HG03457 (cell line): ENCODE results near the gene NTRK2.

Experiments
- ATAC-seq: cut with Tn5 transposase; IDR thresholded peaks from one replicate; pipeline ENCODE4 v1.9.1; 2021; ENCODE audit warnings: moderate number of reproducible peaks; ENCODE audit not compliant: unreplicated experiment

The NTRK2 gene

GRCh38 chr9:84928419-84928818, 258.9 kb downstream of the NTRK2 start:
- no peak for ATAC-seq

DNA sequence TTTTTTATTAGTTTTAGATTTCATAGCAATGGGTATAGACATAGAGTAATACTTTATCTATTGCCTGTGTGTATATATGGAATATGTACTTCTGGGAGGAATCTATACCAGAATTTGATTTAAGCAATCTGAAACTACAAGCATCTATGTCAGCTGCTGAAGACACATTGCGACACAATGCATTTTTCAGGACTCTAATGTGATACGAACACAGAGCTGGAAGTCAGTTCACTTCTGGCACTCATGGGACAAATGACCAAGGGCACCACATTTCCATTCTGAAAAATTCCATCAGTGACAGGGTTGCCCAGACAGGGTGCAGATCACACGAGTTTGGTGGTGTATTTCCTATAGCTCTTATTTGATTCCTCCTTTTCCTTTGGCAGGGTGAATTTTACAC, 259.5 kb downstream of the NTRK2 start:
- ATAC-seq = no peak

GRCh38 chr9:84932915-84933527, 263.5 kb downstream of the NTRK2 start:
- ATAC-seq = no peak

DNA sequence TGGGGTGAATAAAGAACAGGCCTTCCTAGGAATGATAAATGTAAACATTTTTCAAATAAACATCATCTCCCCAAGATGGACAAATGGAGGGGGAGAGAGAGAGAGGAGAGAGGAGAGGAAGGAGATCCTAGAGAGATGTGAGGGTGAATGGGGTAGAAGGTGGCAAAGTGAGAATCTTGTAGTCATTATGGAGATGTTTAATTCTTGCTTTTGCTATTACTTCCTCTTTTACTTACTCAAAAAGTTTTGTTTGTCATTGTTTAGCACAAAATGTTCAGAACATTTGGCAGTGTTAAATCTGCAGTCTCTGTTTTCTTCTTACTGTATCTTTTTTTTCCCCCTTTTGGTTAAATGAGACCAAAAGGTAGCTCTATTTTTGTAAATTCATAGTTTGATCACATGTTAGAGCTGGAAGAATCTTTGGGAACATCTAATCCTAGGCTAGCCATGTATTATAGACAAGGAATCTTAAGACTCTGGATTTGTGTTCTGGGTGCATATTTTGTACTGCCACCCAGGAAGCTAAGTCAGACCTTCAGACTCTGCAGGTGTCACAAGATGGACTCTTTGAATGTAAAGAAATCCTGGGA, 266.1 kb downstream of the NTRK2 start:
- ATAC-seq = no peak

- no peak for ATAC-seq
These were observed 267.7 kb downstream of the NTRK2 start for GRCh38 chr9:84937180-84937579.

DNA sequence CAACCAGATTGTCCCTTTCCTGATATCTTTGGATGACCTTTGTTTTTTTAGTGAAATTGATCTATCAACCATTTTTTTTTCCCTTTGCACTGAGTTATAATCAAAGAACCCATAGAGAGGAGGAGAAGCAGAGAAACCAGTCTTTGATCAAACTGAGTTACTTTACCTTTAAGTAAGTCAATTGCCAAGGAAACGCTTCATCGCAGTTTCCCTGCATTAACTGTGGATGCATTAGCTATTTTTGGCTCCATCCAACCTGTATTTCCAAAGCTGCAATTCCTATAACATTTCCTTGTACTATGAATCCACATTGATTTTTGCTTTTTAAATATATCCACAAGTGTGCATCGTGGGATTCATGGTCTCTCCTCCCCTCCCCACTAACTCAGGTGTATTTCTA, 268.1 kb downstream of the NTRK2 start:
- no peak for ATAC-seq

GRCh38 chr9:84939774-84940173, 270.2 kb downstream of the NTRK2 start:
- ATAC-seq = no peak

DNA sequence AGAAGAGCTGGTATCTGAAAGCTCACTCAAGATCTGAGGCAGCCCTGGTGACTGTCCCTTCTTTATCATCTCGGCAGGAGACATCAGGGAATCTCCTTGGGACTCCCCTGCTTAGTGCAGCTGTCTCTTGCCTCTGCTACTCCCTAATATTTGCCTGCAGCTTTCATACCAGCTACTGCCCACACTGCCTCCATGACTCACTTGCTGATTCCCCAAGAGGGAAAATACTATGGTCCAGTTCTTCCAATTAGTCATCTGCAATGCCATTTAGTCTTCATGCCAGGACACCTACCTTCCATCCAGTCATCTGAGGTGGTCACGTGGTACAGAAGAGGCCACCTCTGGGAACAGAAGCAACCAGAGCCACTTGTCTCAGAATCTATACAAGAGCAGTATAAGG, 270.8 kb downstream of the NTRK2 start:
- ATAC-seq = no peak

DNA sequence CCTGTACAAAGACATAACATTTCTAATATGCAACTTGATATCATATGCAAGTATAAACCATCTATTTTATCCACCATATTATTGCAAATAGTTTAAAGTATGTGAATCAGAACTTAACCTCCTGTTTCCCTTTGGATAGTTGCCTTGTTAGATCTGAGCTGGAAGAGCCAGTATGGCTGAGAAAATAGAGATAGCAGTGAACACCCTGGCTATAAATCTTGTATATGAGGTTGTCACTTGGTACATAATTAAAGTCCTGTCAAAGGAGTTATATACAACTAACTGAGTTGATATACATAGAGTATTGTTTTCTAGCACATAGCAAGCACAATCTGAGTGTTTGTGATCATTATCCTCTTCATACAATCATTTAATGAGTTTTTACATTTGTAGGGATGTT, 272.3 kb downstream of the NTRK2 start:
- no peak for ATAC-seq

DNA sequence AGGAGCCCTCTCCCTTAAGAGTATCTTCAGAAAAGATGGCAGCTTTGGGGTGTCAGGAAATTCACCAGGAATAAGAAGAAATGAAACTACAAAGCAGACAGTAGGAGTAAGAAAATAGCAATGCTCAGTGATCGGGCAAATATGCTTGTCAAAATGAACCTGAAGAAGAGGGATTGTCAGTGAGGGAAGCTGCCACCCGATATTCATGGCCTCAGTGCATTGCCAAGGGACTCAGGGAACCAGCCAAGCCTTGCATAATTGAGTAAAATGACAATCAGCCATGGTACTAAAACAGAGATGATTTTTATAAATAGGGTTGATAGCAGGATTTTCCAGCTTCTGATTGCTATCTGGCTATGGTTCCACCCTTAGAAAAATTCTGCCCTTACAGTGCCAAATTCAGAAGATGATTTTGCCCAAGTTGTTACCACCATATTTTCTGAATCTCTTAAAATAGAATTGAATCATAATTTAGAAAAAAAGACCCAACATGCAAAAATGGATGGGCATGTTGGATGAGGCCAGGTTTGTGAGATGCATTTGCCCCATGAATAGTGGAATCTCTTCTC, 274.0 kb downstream of the NTRK2 start:
- no peak for ATAC-seq

GRCh38 chr9:84945878-84946538, 276.5 kb downstream of the NTRK2 start:
- ATAC-seq = no peak

DNA sequence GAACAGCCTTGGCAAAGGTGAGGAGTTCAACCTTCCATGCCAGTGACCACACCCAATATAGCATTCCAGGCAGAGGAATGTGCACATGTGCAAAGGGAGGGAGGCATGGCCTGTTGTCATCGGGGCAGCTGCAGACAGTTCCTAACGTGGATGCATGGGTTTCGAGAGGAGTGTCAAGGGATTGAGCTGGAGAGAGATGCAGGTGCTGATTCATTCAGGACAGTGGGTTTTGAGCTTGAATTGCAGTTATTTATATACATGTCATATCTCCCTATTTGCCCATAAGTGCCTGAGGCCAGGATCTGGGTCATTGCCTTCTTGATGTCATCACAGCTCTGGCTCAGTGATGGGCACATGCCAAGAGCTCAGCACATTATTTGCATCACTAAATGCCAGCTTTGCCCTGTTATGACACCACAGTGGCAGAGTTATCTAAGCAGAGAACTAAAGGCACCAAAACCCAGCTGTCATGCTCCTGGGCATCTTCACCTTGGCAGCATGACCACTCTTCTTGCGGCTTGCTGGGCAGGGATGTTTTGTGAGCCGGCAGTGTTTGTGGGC, 278.0 kb downstream of the NTRK2 start:
- ATAC-seq = no peak

DNA sequence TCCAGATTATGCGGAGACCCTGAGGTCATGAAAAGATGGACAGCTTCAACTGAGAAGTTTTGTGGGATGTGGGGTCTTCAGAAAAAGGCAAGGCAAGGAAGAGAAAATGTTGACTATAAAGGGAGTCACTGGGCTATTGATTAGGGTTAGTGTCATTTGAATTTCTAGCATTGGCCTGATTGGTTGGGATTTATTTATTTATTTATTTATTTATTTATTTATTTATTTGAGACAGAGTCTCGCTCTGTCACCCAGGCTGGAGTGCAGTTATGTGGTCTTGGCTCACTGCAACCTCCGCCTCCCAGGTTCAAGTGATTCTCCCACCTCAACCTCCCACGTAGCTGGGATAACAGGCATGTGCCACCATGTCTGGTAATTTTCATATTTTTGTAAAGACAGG, 279.7 kb downstream of the NTRK2 start:
- no peak for ATAC-seq

DNA sequence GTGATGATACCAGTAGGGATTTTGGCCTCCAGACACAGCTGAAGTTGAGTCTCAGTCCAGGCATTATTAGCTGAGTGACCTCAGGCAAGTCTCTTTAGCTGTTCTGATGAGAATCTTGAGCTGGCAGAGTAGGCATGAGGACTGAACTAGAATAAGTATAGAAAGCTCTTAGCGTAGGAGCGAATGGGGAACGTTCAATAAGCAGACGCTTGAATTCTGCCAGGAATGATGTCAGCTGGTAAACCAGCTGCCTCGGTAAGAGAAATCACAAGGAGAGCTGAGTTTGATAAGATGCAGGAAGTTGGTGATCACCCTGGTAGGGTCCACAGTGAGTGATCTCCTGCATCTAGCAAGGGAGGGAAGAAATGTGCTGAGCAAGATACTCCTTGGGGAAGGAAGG, 280.4 kb downstream of the NTRK2 start:
- ATAC-seq = no peak

DNA sequence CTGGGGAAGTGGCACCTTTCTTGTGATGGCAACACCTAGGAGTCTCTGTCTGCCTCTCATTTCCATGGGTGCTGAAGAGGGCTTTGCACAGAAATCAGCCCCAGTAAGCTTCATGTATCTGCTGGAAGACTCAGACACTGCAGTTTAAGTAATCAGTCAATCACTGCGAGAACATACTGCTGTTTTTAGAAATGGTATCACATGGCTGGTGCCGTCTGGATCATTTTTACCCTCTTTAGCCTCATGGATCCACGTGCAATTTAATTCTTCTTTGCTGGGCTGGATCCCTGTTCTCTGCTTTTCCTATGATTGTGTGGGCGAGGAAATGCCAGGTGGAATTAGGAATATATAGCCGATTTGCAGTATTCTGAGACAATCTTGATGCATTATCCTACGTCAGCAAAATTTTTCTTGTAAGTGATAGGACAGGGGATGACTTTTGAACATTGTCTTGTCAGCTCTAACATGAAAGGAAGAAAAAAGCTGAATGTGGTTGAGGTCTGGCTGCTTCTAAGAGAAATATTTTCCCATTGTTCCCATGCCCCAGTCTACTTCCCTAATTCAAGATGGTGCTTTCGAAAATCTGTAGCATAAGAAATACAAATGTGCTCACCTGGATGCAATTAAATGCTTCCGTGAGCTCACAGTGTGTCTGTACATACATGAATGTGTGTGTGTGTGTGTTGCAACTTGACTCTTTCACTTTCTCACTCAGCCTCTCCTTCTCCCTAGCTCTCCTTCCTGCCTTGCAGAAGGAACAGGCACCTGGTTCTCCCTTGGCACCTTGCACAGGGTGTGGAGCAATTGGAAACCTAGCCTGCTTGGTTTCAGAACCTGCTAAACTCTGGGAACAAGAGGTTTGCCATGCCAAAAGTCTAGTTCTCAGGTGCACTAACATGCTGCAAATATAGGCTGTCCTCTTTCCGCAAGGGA, 281.6 kb downstream of the NTRK2 start:
- ATAC-seq = no peak

DNA sequence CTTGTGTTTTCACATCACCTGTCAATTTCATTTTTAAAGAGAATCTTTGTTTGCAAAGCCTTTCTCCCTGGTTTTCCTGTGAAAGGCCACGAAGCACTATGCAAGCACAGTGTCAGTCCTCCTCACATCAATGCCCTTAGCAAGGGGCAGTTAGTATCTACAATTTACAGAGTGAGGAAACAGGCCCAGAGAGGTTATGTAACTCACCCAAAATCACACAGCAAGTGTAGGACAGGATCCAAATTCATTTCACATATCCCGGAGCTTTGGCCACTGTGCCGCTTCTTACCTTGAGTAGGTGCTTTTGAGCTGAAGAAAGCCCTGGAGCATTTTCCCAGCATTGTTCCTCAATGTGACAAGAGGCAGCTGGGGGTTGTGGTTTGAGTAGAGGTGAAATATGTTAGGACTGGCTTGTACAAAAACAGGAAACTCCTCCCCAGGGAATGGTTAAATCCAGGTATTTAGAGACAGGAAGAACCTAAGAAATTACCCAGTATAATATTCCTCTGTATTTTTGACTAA, 283.8 kb downstream of the NTRK2 start:
- ATAC-seq = no peak

DNA sequence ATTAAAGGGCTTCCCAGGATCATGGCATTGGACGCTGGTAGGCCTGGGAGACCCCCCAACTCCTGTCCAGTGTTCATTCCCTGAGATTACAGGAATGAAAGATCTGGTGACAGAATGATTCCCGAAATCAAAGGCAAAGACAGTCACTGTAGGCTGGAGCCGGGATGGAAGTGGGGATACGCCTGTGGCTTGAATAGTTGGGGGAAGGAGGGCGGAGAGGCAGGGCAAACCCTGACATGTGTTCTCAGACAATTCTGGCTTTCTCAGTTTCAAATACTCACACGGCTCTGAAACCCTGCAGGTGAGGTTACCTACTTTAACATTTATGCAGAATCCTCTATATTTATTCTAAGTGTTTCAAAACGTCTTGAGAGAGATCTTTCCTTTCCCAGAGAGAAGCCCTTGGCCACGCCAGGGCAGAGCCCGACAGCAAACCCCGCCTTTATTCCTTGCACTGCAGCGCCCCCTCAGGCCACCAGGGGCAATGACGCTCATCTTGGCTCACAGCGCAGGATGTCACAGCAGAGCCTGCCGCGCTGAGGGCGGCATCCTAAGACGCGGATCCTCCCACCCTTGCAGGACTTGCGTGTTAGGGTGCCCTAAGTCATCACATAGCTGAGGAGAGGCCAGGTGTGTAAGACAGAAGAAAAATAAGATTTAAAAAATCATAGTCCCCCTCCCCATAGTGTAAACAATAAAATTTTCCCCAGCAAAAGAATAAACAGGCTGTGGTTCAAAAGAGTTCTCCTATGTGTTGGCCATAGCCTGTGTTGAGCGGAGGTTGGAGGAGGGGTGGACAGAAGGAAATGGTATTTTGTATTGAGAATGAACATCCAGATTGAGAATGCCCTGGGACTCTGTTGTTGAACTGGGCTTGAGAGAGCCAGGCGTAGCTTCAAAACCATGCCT, 284.5 kb downstream of the NTRK2 start:
- peak; percentile 93 for ATAC-seq

DNA sequence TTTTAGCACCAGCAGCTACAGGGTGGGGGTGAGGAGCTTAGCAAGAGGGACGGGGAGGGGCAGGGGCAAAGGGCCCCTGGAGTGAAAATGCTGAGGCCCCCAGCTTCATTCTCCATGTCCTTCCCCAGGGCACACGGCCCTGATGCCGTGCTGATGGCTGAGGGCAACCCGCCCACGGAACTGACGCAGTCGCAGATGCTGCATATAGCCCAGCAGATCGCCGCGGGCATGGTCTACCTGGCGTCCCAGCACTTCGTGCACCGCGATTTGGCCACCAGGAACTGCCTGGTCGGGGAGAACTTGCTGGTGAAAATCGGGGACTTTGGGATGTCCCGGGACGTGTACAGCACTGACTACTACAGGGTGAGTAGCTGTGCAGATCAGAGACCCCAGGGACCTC, 285.6 kb downstream of the NTRK2 start:
- ATAC-seq = no peak

DNA sequence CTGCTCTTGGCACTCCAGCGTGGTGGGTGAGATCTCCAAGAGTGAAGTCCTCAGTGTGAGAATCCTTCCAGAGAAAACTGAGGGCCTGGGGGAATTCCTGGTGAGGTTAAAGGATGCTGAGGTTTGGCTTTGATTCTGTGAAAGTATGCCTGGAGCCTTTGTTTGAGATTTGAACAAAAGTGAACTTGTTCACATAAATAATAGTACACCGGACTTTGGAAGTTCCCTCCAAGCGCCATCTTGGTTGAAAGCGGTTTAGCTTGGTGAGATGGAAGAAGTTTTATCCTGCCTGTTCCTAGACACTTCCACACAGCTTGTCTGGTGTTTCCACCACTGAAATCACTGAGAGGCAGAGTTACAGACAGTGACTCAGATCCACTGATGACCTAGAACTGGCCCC, 286.4 kb downstream of the NTRK2 start:
- ATAC-seq = no peak

DNA sequence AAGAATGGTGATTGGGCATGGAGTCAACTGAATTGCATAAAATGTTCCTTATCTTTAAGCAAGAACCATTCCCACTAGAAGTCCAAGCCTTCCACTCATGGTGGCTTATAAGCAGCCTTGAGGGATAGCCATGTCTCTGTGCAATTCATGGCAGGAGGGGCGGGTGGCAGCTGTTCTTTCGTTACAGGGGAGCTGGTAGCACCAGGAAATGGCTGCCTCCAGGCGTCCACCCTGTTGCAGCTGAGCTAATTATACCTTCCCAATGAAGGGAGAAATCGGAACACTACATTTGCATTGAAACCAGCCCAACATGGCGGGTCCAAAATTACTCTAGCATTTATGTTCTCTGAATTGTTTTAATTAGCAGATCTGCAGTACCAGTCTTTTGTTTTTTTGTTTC, 289.8 kb downstream of the NTRK2 start:
- no peak for ATAC-seq
